Stimulated activated CD8-positive, alpha-beta memory T cell treated with anti-CD3 and anti-CD28 coated beads, Interleukin-4, amount 100 ng/mL, for 24 hours (primary cell): ENCODE results near the gene PRPF6.
A peak's percentile ranks its signal among the peaks of the same experiment; 100 is the strongest.

ENCODE experiments used
- DNase-seq: peaks from one replicate; pipeline ENCODE4 v3.0.0-alpha.2; 2020; ENCODE audit warnings: low read depth

The PRPF6 gene, protein sequence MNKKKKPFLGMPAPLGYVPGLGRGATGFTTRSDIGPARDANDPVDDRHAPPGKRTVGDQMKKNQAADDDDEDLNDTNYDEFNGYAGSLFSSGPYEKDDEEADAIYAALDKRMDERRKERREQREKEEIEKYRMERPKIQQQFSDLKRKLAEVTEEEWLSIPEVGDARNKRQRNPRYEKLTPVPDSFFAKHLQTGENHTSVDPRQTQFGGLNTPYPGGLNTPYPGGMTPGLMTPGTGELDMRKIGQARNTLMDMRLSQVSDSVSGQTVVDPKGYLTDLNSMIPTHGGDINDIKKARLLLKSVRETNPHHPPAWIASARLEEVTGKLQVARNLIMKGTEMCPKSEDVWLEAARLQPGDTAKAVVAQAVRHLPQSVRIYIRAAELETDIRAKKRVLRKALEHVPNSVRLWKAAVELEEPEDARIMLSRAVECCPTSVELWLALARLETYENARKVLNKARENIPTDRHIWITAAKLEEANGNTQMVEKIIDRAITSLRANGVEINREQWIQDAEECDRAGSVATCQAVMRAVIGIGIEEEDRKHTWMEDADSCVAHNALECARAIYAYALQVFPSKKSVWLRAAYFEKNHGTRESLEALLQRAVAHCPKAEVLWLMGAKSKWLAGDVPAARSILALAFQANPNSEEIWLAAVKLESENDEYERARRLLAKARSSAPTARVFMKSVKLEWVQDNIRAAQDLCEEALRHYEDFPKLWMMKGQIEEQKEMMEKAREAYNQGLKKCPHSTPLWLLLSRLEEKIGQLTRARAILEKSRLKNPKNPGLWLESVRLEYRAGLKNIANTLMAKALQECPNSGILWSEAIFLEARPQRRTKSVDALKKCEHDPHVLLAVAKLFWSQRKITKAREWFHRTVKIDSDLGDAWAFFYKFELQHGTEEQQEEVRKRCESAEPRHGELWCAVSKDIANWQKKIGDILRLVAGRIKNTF

DNA sequence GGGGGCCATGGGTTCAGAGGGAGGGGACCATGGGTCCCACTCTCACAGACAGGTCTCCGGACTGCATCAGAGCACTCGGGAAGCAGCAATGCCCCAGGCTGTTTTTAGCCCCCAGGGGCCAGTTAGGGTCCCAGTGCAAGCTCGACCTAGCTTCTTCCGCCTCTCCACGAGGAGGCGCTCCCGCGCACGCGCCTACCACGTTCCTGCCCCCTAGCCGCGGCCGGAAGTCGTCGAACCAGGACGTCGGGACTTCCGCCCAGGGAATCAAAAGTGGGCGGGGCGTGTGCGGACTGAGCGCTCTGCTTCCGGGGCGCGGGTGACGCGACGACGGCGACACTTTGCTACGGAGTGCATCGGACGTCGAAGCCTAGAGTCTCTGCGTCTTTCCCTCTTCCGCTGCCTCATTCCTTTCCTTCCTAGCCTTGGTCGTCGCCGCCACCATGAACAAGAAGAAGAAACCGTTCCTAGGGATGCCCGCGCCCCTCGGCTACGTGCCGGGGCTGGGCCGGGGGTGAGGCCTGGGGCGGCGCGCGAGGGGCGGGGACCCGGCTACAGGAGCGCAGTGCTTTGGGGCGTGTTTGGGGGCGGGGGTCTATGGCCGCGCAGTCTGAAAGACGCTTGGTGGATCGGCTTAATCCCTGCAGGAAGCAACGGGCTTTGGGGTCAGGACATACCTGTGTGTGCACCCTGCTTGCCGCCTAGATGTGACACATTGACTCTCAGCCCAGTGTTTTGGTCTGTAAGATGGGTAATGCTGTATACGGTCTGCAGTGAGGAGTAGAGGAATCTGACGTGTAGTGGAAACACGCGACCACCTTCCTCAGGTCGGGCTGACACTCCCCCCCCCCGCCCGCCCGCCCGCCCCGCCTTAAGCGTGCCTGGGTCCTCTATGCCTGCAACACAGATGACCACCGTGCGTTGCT lies at the start of gene PRPF6:
Gene PRPF6 (plus strand): TSS at position 327 of the 923 bp plus-strand sequence. CDS start 114 bp downstream, at position 441.
- DNase-seq = peak; percentile 91

DNA sequence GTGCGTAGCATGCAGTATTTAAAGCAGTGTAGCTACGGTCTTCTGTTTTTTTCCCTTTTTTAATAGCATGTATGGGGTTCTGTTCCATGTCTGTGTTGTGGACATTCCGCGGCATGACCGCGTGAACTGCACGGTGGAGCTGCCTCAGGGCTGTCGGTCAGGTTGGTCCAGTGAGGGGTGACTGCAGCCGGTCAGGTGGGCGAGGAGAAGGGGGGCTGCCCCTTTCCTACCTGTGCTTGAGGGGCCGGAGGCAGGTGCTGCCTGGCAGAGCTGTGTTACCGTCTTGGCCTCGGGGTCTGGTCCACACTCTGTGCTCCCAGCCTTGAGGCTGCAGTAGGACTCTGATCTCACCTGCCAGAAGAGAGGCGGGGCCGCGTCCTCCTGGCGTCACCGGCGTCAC lies 49.2 kb upstream of the PRPF6 start:
- DNase-seq = no peak

DNA sequence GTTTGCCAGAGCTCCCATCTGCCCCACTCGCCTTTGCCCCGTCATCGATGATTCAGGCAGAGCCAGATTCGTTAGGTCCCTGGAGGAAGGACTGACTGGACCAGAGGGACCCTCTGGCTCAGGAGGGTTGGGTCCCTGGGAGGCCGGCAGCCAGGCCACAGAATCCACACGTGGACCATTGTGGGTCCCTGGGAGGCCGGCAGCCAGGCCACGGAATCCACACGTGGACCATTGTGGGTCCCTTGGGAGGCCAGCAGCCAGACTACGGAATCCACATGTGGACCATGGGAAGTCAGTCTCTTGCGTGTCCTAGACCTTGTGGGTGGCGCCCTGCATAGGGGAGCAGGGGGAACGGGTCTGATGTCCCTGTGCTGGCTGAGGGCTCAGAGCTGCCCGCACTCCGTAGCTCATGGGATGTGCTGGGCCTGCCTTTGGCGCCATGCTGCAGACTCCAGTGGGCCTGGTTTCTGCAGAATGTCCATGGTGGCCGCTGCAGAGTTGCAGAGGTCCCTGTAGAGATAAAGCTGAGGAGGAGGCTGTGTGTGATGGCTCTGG lies 48.2 kb upstream of the PRPF6 start:
- DNase-seq = no peak

DNA sequence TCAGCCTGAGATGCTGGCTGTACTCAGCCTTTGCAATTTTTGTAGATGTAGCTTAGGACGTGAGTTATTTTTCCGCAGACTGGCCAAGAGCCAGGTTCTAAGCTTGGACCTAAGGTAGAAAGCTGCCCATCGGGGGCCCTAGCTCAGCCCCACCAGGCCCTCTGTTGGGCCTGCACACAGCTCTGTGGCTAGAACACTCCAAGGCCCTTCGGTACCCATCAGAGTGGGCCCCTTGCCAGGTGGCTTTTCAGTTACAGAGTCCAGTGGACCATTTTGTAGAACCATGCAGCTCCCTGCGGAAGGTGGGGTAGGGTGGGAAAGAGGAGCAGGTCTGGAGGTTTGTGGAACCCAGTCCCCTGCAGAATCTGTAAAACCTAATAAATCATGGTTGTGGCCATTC lies 47.3 kb upstream of the PRPF6 start:
- no peak for DNase-seq

DNA sequence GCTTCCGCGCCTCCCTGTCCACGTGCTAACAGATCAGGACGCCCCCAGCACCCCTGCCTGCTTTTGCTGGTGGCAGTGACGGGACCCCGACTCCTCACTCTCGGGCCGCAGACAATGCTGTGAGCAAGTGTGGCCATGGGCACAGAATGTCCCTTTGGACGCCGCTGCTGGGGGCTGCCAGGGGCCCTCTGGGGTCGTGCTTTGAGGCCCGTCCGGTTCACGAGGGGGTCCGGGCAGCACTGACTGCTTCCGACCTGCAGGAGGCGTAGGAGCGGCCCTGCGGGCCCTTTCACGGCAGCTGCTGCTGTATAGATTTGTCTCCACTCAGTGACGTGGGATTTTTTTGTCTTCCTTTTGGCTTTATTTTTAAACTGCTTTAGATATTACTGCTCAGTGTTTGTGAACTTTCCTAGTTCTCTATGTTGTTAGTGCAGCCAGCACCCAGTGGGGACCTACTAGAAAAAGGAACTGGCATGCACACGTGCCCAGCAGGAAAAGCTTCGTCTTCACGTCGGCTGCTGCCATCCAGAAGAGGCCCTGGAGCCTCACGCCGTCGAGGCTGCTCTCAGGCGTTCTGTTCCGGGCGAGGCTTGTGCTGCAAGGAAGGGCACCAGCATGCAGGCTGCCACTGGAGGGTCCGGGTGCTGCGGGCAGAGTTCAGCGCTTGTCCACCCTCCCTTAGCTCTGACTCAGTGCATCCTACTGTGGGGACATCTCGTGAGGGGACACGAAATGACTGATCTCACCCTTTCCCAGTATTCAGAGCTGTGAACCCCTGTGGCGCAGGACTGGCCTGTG lies 46.5 kb upstream of the PRPF6 start:
- DNase-seq = no peak

DNA sequence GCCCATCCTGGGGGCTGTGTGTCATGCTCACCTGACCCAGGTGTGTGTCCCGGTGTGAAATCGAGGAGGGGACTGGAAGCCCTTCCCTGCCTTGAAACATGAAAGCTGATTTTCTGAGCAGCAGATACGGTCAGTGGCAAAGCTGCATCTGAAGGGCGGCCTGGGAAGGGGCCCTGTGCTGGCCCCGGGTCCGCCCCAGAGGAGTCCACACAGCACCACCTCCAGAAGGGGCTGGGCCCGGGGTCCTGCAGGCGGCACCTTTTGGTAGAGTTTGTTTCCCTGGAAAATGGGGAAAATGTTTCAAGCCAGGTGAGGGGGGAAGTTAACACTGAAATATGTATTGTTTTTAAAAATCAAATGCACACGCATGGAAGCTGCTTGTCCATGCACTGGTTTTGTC lies 45.5 kb upstream of the PRPF6 start:
- no peak for DNase-seq

DNA sequence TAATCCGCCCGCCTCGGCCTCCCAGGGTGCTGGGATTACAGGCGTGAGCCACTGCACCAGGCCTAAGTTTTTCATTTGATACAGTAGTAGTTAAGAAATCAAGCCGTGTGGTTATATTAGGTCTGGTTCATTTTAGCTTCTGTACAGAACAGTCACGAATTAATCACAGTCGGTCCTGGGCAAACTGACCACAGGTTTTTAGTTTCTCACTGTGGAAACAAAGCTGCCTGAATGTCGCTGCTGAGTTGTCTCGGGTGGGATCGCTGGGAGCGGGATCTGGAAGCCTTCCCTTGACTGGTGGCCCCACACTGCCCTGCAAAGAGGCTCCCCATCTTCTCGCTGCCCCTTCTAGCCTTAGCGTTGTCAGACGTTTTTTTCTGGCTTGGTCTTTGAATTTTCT lies 43.3 kb upstream of the PRPF6 start:
- DNase-seq = no peak

DNA sequence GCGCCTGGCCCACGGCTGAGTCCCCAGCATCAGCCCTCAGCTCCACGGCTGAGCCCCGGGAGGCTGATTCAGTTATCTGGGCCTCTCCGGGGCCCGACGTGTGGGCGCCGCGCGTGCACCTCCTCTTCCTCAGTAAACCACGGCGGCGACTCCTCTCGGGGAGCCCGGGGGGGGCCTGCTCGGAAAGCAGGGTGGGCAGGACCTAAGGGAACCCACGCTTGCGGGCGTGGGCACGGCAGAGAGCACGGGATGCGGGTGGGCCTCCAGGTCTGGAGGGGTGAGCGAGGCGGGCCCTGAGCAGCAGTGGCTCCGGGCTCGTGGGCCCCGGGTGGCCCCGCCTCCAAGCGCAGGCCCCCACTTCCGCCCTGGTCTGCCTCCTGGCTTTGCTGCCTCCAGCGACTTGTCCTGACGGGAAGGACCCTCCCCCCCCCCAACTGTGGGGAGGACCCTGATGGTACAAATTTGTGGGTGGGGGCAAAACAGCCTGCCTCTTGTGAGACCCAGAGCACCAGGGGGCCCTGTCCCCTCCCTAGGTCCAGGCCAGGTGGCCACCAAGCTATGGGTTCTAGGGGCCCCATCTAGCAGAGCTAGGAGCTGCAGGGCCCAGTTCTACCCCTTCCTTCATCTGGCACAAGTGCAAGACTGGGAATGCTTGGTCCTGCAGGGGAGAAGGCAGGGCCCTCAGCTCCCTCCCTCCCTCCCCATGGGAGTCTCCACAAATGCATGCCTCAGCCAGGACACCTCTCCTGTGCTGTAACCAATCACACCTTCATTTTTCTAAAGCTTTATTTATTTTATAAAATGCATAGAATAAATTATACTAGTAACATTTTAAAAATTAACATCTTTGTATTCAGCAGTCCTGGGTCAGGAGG lies 41.6 kb upstream of the PRPF6 start:
- no peak for DNase-seq

DNA sequence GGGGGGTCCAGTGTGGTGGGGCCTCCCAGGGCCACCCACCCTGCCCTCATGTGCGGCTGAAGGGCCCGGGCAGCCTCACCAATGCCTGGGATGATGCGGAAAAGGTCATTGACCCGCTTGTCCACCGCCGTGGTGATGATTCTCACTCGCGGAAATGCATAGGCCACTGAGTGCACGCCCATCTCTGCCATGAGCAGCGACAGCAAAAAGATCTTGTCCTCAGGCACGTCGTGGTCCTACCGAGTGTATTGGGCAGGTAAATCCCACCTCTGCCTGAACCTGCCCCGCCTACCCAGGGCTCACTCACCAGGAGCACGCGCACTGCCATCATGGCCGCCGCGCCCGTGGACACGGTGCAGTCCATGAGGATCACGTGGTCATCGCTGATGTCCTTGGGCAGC lies 40.9 kb upstream of the PRPF6 start:
- no peak for DNase-seq

DNA sequence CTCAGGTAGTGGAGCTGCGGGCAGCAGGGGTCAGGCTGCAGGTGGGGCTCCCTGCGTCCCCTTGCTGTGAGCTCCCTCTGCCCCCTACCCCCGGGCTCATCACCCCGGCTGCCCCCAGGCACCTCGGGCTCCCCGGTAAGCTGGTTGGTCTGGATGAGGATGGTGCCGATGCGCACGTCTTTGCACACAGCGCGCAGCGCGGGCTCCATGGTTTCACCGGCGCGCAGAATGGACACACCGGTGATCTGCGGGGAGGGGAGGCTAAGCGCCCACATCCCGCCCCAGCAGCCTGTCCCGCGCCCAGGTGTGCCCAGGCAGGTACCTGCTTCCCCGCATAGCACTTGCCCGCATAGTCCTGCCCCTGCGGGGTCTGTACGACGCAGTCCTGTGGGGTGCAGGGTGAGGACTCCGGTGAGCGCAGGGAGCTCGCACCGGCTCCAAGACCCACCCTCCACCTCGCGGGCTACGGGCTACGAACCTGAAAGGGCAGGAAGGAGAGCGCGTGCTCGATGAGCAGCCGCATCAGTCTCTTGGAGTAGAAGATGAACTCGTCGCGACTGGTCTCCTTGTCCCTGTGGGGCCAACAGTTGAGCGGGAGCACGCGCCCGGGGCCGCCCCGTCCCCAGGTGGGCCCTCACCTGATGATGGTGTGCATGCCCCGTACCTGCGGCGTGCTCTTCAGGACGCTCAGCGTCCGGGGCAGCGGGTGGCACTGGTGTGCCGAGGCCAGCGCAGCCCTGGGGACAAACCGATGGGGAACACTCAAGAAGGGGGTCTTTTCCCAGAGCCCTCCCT lies 40.3 kb upstream of the PRPF6 start:
- DNase-seq = no peak

DNA sequence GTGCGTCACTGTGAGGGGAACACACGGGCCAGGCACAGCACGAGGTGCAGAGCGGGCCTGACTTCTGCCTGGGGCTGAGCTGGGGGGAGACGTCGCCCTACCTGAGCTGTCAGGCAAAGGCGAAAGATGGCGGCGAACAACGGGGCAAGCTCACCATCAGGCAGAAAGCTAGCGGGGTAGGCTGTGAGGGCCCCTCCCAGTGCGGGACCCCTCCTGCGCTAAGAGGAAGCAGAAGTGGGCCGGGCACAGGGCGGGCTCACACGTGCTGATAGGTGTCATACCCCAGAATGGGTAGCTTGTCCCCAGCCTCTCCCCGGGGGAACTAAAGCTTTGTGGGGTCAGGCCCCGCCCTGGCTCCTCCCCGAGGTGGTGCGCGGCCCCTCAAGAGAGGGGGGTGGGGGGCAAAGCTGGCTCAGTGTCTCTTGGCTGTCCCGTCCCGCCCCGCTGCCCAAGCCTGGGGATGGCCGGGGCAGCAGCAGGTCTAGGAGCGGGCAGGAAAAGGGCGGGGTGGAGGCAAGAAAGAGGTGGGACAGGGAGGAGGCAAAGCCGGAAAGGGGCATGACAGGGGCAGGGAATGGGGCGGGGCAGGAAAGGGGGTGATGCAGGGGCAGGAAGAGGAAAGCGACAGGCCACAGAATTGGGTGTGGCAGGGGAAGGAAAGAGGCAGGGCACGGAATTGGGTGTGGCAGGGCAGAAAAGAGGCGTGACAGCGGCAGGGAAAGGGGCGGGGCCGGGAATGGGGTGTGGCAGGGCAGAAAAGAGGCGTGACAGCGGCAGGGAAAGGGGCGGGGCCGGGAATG lies 39.5 kb upstream of the PRPF6 start:
- peak; percentile 61 for DNase-seq

DNA sequence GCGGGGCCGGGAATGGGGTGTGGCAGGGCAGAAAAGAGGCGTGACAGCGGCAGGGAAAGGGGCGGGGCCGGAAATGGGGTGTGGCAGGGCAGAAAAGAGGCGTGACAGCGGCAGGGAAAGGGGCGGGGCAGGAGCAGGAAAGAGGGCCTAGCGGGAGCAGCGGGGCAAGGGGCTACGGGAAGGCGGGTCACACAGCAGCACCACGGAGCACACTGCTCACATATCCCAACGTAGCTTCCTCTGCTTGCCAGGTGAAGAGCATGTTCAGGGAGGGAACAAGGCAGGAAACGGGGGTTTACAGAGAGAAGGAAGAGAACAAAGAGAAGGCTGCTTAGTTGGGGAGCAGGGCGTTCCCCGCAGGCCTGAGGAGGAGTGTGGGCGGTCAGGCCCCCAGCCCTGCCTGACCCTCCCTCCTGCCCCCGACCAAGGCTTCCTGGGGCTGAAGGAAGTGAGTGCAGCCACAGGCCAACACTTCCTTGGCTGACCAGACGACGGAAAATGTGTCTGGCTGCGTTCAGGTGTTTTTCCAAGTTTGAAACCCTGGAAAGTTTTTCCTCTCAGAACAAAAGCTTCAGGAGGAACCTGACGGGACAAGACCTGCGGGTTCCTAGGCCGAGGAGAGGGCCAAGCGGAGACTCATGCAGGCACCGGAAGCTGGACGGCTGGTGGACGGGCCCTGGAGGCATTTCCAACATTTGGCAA lies 38.5 kb upstream of the PRPF6 start:
- DNase-seq = no peak

DNA sequence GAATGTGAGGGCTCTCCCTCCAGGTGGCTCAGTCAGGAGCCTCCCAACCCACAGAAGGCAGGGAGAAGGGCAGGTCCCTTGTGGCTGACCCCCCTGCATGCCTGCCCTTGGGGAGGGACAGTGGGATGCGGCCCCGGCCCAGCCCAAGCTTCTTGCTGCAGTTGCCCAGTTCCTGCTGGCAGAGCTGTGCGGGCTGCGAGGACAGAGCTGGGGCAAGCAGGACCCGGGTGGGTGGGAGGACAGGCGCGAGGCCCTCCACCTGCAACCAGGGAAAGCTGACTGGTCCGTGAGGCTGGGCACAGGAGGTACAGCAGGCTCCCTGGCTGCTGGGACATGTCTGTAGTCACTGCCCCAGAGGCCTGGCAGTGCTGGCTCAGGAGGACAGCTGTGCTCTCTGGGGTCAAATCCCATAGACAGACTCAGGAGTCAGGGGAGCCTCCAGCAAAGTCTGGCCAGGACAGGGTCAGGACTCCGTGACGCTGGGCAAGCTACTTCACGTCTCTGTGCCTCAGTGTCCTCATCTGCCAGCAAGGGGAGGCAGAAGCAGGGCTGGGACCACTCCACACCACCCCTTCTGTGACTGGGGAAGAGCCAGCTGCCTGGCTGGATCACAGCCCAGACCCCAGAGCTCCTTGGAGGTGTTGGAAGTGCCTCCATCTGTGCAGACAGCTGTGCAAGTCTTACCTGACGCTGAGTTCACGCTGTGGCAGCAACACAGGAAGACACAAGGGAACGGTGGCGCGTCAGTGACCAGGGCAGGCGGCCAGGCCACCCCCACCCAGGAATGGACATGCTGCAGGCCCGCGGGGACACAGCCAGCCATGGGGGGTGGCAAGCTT lies 37.7 kb upstream of the PRPF6 start:
- no peak for DNase-seq

DNA sequence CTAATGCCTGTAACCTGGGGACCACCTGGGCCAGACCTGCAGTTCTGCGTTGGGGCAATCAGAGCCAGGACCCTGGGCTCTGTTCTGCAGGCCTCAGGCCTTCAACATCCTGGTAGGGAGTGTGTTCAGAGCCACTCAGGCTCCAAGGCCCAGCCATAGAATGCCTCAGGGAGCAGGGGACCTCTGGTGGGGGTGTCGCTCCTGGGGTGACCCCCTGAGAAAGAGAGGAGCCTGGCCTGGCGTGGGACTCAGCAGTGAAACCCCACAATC lies 37.2 kb upstream of the PRPF6 start:
- no peak for DNase-seq

DNA sequence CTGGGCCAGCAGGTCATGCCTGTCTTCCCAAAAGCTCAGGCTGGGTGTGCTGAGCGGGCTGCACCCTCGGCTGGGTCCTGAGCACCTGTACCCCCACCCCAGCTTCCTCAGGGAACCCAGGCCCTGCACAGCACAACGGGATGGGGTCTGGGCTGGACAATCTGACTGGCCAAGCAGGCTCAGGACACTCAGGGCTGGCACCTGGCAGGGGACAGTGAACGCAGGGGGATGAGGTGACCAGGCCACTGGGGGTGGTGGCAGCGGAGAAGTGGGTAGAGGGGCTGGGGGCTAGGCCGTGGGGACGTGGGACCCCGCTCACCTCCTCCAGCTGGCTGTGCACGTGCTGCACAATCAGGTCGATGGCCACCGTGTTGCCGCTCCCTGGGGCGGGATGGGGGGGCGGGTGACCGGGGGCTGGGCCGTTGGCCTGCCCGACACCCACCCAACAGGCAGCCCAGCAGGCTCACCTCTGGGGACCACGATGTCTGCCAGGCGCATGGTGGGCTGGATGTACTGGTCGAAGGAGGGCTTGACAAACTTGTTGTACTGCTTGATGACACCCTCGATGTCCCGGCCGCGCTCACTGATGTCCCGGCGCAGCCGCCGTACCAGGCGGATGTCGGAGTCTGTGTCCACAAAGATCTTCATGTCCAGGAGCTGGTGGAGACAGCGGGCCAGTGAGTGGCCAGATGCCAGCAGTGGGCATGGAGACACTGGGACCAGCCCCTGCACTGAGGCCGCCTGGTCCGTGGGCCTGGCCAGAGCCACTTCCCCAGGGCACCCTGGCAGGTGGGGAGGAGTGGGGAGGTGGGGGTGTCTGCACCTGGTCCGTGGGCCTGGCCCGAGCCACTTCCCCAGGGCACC lies 36.6 kb upstream of the PRPF6 start:
- DNase-seq = no peak
